Bone marrow (tissue), 2 donors: ENCODE data around the gene LRRC7.

Experiments used
- DNase-seq, 2 donors: peaks; one replicate each; lab custom pipeline; 2025; lab: John Stamatoyannopoulos, UW

Gene LRRC7

DNA sequence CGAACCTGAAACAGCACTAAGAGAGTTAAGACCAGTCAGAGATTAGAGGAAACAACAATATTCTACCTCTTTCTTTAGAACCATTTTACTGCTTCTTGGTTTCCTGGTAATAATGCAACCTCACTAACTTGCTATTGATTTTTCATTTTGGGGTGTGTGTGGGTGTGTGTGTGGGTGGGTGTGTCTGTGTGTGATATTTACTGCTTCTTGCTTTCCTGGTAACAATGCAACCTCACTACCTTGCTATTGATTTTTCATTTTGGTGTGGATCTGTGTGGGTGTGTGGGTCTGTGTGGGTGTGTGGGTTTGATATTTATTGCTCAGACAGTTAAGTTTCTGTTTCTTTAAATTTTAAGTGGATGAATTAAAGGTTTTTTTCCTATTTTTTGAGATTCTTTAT, 208.8 kb downstream of the LRRC7 start:
- no peak for DNase-seq

DNA sequence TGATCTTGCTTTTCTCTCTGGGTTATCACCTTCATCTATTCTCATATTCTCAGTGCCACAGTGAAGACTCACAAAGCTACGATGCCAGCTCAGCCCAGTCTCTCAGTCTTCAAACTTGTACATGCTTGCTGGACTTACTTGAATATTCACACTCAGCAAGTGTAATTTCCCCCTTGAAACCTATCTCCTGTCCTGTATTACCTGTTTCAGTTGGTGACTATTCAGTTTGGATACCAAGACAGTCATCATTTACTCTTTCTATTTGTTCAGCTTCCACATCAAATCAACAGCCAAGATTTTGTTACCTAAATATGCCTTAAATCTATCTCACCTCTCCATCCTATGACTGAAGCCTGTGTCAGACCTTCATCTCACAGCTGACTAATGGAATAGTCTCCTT, 209.7 kb downstream of the LRRC7 start:
- no peak for DNase-seq

DNA sequence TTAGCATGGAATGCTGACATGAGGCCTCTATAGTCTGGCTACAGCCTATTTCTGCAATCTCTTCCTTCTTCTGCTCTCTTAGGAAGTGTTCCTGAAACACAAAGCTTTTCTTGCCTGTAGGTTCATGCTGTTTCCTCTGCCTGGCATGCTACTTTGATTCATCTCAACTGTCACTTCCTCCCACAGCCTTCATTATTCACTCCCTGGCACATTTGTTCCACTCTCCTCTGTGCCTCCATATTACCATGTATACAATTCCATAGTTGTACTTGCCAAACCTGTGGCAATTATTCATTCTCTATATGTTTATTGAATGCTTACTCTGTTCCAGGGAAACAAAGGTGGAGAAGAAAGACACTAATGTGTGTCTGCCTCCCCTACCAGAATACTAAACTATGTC, 210.2 kb downstream of the LRRC7 start:
- no peak for DNase-seq

DNA sequence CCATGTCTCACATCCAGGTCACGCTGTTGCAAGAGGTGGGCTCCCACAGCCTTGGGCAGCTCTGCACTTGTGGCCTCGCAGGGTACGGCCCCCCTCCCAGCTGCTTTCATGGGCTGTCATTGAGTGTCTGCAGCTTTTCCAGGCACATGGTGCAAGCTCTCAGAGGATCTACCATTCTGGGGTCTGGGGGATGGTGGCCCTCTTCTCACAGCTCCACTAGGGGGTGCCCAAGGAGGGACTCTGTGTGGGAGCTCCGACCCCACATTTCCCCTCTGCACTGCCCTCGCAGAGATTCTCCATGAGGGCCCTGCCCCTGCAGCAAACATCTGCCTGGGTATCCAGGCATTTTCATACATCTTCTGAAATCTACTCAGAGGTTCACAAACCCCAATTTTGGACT, 219.4 kb downstream of the LRRC7 start:
- no peak for DNase-seq

DNA sequence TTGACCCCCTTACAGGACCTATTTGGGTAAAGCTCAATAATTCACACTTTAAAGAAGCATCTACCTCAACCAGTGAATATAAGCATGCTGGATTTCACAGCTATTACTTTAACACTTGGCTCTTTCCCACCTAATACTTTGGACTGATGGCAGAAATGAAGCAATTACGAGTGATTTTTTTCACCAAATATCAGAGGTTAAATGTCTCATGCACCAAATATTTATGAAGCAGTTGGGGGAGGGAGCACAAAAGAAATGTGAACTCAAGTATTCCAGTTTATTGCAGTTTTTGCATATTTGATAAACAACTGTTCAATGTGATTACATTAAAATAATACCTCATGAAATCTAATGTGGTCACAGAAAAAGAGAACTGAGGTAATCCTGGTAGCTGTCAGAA, 223.6 kb downstream of the LRRC7 start:
- DNase-seq = no peak

DNA sequence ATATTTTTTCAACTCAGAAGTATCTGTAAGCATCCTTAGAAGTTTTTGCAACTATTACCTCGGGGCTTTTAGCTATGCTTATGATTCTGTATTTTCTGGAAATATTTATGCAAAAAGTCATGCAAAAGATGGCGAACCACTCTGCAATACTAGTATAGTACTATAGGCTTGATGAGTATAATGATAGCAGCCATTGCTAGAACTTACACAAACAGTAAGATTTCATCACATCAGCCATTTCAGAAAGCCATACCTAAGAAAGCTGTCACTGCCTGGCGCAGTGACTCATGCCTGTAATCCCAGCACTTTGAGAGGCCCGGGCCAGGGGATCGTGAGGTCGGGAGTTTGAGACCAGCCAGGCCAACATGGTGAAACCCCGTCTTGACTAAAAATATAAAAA, 227.1 kb downstream of the LRRC7 start:
- no peak for DNase-seq

DNA sequence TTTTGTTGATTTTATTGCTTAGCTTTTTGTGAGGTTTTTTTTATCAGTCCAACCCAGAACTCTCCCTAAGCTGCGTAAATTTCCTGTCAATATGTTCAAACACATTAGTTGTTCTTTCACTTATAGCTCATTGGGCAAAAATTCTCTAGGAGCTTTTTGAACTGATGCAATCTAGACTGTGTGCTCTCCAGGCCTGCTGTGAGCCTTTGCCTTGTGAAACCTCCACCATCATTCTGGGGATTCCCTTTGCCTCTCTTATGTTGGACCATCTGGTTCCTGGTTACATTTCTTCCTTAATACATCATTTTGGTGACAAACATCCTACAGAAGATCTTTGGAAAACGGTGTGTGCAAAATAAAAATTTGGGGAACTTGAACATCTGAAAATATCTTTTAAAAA, 247.2 kb downstream of the LRRC7 start:
- no peak for DNase-seq

DNA sequence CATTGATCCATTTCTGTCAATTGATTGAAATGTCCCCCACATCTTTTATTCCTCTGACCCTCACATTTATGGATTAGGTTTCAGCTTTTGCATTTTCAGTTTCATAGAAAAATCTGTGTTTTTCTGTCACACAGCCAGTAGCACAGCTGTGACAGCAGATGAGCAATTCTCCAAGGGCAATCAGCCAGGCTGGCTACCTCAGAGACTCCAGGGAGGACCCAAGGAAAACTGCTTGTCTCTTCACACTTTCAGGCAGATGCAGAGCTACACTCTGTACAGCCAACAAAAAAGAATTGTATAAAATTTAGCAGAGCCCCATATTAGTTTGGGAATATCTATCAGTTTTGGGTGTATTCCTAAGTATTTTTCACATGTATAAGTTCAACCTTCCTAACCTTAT, 257.2 kb downstream of the LRRC7 start:
- DNase-seq = no peak

DNA sequence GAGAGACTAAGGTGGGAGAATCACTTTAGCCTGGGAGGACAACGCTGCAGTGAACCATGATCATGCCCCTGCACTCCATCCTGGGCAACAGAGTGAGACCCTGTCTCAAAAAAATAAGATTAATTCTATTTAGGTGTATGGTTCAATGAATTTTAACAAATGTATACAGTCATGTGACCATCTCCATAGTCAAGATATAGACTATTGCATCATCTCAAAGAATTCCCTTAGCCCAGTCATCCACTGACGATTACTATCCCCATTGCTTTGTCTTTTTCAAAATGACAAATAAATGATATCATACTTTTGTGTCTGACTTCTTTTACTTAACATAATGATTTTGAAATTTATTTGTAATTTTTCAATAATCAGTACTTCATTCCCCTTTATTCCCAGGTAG, 260.0 kb downstream of the LRRC7 start:
- no peak for DNase-seq

DNA sequence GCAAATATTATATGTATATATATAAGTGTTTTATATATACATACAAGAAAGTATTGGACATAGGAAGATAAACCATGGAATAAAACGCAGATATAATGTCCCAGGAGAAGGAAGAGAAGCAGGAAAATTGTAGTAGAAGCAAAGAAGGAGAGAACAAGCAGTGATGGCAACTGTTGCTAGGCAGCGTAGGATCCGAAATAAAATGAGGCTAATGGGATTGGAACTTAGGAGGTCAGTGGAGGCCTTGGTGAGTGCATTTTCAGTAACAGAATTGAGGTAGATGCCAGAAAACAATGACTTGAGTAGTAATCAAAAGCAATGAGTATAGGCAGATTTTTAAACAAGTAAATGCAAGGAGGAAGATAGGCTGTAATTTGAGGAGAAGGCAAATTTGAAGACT, 265.8 kb downstream of the LRRC7 start:
- DNase-seq = no peak

DNA sequence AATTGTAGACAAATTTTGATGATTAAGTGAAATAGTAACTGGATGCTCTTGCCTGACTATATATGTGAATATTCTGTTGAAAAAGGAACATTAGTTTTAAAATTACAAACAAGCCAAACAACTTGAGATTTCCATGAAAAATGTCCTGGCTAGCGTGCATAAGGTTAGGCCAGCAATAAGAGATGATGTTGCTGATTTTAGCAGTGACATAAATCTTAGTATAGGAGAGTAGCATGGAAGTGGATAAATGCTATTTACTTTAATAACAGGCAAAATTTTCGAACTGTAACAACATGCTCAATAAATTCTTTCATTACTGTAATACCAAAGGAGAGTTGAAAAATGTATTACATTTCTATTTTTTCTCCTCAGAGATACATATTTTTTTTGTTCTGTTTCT, 266.6 kb downstream of the LRRC7 start:
- no peak for DNase-seq

DNA sequence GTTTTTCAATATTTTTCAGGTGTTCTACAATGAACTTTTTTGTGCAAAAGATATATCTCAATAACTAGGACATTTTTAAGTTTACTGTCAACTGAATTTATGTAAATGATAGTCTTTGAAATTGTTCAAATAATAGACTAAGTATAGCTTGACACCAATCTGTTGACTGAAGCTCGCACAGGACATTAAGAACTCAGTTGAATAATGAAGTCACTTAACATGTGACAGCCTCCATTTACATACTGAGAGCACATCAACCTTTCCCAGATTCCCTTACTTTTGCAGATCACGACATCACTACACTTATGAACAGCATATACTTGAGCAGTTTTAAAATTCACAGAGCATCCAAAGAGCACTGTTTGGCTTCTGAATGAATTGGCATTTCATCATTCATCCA, 268.2 kb downstream of the LRRC7 start:
- DNase-seq = no peak

DNA sequence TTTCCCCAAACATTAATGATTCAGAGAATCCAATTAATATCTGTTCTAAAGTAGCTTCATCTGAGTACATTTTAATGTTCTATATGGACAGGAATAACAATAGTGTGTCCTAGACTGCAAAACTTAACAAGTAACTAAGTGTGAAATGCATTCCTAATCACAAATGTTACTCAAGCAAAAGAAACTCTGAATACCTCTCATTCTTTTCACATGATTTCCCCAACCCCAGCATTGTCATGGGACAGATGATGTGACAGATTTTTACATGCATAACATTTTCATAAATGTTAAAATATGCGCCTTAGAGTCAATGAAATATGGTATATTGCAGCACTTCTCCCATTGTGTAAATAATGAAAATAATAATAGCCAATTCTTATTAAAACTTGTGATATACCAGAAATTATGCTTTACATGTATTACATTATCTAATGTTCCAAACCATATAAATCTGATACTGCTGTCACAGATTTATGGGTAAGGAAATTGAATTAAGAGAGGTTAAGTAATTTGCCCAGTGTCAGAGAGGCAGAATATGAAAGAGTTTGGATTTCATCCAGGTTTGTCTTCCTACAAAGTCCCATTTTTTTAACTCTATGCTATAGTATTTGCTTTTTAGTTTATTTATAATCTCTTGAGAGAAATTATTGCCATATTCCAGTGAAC, 269.4 kb downstream of the LRRC7 start:
- no peak for DNase-seq

DNA sequence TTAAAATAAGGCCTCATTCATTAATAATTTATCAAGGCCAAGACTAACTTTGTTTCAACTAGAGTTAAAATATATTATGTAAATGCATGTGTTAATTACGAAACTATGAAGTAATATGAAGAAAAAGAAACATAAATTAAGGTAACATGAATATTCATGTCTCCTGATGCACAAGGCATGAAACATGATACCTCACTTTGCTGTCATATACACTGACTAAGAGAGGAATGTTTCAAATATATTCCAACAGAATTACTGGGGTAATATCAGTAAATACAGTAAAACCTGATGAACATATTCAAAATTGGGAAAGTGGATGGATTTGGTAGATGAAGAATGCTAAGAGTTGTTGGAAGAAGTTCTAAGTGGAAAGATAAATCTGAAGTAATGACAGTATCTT, 274.6 kb downstream of the LRRC7 start:
- DNase-seq = no peak

DNA sequence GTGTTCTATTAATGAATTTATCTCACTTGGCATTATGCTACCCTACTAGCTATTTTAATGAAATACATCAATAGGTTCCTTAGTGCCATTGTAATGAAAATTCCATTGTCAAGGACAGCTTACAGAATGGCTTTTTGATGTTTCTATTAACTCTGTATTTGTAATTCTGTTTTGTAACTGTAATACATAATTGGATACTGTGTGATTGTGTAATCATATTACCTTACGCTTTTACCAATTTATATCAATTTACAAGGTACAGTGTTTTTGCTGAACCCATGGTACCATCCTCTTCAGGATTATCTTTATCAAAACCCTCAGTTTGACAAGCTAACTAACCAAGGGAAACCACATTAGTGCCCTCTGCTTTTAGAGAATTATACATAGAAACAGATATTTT, 277.9 kb downstream of the LRRC7 start:
- DNase-seq = no peak

DNA sequence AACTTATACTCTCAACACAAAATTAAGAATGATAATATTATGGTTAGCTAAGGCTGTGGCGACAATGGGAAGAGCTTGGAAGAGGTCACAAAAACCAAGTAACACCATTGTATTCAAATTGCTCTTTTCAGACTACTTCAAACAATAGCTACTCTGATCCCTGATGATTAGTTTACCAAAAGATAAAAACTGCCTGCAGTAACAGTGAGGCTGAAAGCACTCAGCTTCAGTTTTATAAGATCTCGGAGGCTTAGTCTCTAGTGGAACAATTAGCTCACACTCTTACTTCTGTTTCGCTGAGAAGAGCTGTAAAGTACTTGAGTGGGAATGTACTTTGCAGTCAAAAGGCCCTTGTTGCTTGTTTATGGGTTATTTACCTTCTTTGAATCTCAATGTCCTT, 278.5 kb downstream of the LRRC7 start:
- DNase-seq = no peak

DNA sequence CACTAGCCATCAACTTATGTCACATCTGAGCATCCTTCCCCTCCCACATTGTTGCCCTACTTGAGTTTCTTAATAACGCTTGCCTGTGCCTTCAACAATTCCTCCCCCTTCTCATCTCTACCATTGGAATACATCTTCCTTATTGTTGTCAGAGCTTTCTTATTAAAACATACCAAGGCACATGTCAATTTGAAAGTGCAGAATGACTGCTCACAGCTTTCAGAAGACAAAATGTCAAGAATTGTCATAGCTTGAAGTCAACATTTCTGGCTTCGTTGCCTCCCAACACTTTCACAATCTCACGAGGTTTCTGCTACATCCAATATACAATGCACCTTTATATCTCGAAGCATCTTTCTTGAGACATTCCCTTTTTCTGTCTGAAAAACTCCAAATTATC, 279.9 kb downstream of the LRRC7 start:
- DNase-seq = no peak

DNA sequence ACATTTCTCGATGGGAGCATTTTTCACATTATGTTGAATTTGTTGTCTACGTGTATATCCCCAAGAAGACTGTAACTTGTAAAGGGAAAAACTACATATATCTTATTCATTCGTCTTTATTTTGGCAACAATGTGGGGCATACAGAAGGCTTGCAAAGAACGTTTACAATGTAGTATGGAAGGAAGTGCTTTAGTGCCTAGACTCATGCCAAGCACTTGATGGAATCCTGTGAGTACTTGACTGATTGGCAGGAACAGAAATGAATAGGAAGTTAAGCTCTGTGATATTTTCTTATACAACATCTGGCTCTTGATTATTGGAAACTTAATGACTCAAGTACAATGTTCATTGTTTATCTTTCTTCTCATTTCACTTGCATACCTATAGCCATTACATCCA, 284.4 kb downstream of the LRRC7 start:
- no peak for DNase-seq

DNA sequence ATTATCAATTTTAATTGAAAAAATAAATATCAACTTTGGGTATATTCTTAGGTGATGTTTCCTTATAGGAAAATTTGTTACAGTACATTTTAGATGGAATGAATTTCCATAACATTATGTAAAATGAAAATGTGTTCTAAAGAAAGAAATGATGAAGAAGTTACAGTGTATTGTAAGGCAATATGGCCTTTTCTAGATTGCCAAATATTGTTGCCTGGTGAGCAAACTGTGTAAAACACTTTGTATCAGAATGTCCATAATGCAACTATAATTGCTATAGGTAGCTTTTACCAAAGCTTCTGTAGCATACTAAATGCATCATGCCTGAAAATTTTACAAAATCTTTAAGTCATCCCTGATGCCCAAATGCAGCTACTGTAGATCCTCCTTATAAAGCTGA, 285.0 kb downstream of the LRRC7 start:
- no peak for DNase-seq

DNA sequence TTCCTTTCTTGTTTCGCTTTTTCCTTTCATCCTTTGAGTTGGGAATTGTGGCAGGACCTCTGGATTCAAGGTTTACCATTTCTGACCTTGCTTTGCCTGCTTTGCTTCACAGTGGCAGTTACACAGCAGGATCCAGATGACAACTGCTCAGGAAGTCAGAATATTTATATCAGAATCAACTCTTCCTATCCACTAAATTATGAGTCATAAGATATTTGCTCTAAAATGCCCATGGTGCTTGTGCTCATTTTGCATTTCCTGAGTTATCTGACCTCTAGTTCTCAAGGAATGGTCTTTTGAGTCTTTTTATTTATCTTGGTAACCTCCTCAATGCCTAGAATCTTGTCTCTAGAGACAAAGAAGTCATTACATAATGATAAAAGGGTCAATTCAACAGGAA, 290.8 kb downstream of the LRRC7 start:
- DNase-seq = no peak

DNA sequence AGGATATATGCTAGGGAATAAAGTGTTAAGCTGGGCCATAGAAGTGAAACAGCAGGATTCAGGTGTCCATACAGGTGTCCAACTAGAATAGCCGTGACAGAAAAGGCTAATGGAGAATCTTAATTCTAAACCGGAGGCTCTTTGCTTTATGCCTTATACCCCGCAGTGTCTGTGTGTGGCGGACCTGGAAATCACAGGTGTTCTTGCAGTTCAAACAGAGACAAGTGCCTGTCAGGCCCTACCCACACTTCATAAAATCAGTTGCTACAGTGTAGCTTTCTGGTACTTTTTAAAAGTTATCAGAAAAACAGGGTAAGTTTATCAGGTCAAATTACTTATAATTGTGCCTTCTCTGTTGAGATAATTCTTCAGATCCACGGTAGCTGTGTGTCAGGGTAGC, 293.9 kb downstream of the LRRC7 start:
- DNase-seq = no peak

DNA sequence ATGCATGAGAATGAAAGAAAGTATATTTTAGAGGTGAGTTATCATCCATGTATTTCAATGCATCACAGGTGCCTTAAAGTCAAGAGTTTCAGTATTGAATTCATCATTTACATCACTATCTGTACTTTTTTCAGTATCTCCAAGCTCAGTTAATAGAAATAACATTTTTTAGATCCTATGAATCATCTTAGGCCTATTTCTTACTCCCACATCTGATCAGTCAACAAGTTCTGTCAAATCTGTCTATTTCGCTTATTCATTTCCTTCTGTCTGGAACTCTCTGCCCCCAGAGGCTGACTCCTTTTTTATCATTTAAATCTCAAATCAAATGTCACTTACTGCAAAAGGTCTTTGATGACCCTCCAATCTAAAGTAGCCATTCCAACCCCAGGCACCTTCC, 295.2 kb downstream of the LRRC7 start:
- DNase-seq = peak in 1 of 2 donors; percentile 28

DNA sequence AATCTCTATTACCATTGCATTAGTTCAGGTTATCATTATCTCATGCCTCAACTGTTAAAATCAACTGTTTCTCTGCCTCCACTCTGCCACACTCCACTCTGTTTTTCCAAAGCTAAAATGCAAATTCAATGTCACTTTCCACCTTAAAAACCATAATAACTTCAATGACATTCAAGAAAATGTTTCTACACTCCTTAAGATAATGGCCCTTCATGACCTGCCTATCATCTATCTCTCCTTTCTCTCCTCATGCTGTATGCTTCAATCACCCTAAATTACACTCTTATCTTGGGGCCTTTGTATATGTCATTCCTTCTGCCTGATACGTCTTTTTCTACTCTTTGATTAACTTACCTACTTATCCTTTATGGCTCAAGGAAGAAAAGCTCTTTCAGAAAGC, 296.0 kb downstream of the LRRC7 start:
- DNase-seq = no peak

DNA sequence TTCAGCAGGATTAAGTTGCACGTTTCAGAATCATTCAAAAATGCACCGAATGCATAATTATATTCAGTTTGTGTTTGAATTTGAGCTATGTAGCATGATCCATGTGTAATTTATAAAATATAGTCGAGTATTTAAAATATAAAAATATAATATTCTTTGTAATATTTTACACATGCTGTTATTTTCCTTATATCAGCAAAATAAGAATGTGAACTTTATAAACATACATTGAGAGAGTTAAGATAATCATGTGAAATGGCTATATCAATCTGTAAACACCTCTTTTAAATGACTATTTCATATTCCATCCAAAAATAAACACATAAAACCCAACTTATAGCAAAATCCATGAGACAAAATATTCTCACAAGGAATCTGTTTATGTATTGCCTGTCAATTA, 303.7 kb downstream of the LRRC7 start:
- DNase-seq = no peak

DNA sequence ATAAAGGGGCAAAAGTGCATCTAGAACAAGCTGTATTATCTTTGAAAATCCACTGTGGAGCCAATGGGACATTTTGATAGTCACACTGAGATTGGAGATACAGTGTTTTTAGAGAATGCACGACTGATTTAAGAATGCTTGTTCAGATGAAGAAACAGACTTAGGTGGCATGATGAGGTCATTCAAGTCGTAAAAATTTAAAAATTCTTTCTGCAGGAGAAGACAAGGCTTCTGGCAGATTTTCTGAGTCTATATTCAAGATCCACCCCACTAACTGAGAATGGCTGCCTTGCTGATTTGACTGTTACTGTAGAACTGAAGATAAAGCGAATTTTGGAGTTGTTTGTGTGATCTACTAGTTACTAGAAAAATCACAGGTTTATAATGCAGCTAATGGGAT, 310.6 kb downstream of the LRRC7 start:
- DNase-seq = no peak
